Myocyte (in vitro differentiated cells): ENCODE data around the gene GID8. TPM values are rescaled to one million over a fixed set of nuclear protein-coding genes. Genes with fewer than 3 reads are reported as not detected.
A peak's percentile ranks its signal among the peaks of the same experiment; 100 is the strongest.

Source experiments
- DNase-seq: peaks from one replicate; pipeline ENCODE4 v3.0.0-alpha.2; 2012; ENCODE audit warnings: low read depth
- total RNA-seq: library from RNA; depleted of rRNA; stranded (reverse); fragments of >200 nt; gene quantifications from 2 replicates; pipeline ENCODE4 v1.2.3, GENCODE V29; 2014

GID8 gene
- total RNA-seq, 1 donor from 2014 or later = 27.9 TPM

- DNase-seq = no peak
These were observed 34.9 kb upstream of the GID8 start for GRCh38 chr20:62902926-62903615.

GRCh38 chr20:62905536-62906117 lies 32.3 kb upstream of the GID8 start:
- DNase-seq = no peak

- DNase-seq = no peak
These were observed 31.7 kb upstream of the GID8 start for GRCh38 chr20:62906209-62906608.

- no peak for DNase-seq
These were observed 31.1 kb upstream of the GID8 start for GRCh38 chr20:62906647-62907375.

- DNase-seq = no peak
These were observed 30.3 kb upstream of the GID8 start for GRCh38 chr20:62907384-62908317.

GRCh38 chr20:62908971-62909791 lies 28.8 kb upstream of the GID8 start:
- DNase-seq = peak; percentile 78

- no peak for DNase-seq
These were observed 27.7 kb upstream of the GID8 start for GRCh38 chr20:62910217-62910766.

- DNase-seq = no peak
These were observed 27.0 kb upstream of the GID8 start for GRCh38 chr20:62910777-62911497.

GRCh38 chr20:62911701-62912280 lies 26.2 kb upstream of the GID8 start:
- DNase-seq = no peak

GRCh38 chr20:62913043-62913630 lies 24.8 kb upstream of the GID8 start:
- no peak for DNase-seq

- DNase-seq = no peak
These were observed 23.5 kb upstream of the GID8 start for GRCh38 chr20:62914436-62914835.

GRCh38 chr20:62914970-62915457 lies 22.9 kb upstream of the GID8 start:
- DNase-seq = peak; percentile 90

- no peak for DNase-seq
These were observed 21.1 kb upstream of the GID8 start for GRCh38 chr20:62916703-62917476.

GRCh38 chr20:62917720-62918119 lies 20.2 kb upstream of the GID8 start:
- DNase-seq = no peak

- DNase-seq = no peak
These were observed 19.8 kb upstream of the GID8 start for GRCh38 chr20:62918147-62918546.

- no peak for DNase-seq
These were observed 19.1 kb upstream of the GID8 start for GRCh38 chr20:62918831-62919230.

GRCh38 chr20:62920039-62920645 lies 17.8 kb upstream of the GID8 start:
- no peak for DNase-seq
